GM12878 (cell line): ENCODE results near the gene FILIP1L.

ENCODE experiments used
- BCL3 ChIP-seq: IDR thresholded peaks from 2 replicates; pipeline ENCODE4 v1.6.1; 2011; ENCODE audit warnings: borderline replicate concordance, low read depth, mild to moderate bottlenecking, moderate library complexity, low read length; ENCODE audit not compliant: insufficient read depth, poor library complexity, severe bottlenecking
- BRCA1 ChIP-seq: IDR thresholded peaks from 2 replicates; pipeline ENCODE4 v1.6.1; 2011; ENCODE audit warnings: low read depth, low read length, improper control_type of control experiment
- CHD1 ChIP-seq: IDR thresholded peaks from 2 replicates; pipeline ENCODE4 v1.6.1; 2012; ENCODE audit warnings: low read depth, low read length, improper control_type of control experiment
- CHD4 ChIP-seq: fragments of 200-600 bp; sonication (generic); IDR thresholded peaks from 2 replicates; pipeline ENCODE4 v1.6.1; 2016; ENCODE audit warnings: mild to moderate bottlenecking
- CREB1 ChIP-seq: IDR thresholded peaks from 2 replicates; pipeline ENCODE4 v1.6.1; 2012; ENCODE audit warnings: low read depth, mild to moderate bottlenecking, inconsistent platforms
- CTCF ChIP-seq, 3 experiments: IDR thresholded peaks in 2 of 3; conservative IDR thresholded peaks in 1 of 3; 2 replicates each; pipeline ENCODE4 v1.5.1; 2011; ENCODE audit warnings: low read depth in 3 of 3, low read length in 3 of 3, mild to moderate bottlenecking in 3 of 3, control low read depth in 2 of 3, moderate library complexity in 2 of 3, inconsistent platforms in 1 of 3, mixed read lengths in 1 of 3; ENCODE audit not compliant: control insufficient read depth in 2 of 3, insufficient read depth in 1 of 3; ENCODE audit errors: extremely low read depth in 1 of 3
- NRF1 ChIP-seq: conservative IDR thresholded peaks from 2 replicates; pipeline ENCODE4 v1.6.1; 2011; ENCODE audit warnings: mild to moderate bottlenecking, low read depth, low read length, improper control_type of control experiment
- POLR2A ChIP-seq: IDR thresholded peaks from 2 replicates; pipeline ENCODE4 v1.6.1; 2011; ENCODE audit warnings: low read depth, mild to moderate bottlenecking, low read length
- POLR2AphosphoS2 ChIP-seq: IDR thresholded peaks from 2 replicates; pipeline ENCODE4 v1.6.1; 2011; ENCODE audit warnings: low read depth, mild to moderate bottlenecking, low read length, improper control_type of control experiment, moderate library complexity
- SIX5 ChIP-seq: IDR thresholded peaks from 2 replicates; pipeline ENCODE4 v1.6.1; 2011; ENCODE audit warnings: mild to moderate bottlenecking, low read depth, low read length, moderate library complexity; ENCODE audit not compliant: severe bottlenecking

- TF ChIP-seq BRCA1 = no peak
- TF ChIP-seq POLR2AphosphoS2 = no peak
- TF ChIP-seq CTCF (IDR thresholded peaks at IDR 0.05 in 2 of 3, conservative IDR thresholded peaks at IDR 0.05 in 1 of 3; ENCODE audit: control insufficient read depth in 2 of 3, extremely low read depth in 1 of 3, insufficient read depth in 1 of 3, low read depth in 3 of 3, low read length in 3 of 3) = no peak
- no peak for TF ChIP-seq CHD1
- TF ChIP-seq CREB1 = no peak
- no peak for TF ChIP-seq NRF1
- TF ChIP-seq BCL3 = no peak
- TF ChIP-seq CHD4 = no peak
- TF ChIP-seq SIX5 = no peak
- no peak for TF ChIP-seq POLR2A
Observed at GRCh38 chr3:99854756-99855298, 259.5 kb downstream of the FILIP1L start.
